Measurements from ENCODE around the gene CDHR3.

DNA sequence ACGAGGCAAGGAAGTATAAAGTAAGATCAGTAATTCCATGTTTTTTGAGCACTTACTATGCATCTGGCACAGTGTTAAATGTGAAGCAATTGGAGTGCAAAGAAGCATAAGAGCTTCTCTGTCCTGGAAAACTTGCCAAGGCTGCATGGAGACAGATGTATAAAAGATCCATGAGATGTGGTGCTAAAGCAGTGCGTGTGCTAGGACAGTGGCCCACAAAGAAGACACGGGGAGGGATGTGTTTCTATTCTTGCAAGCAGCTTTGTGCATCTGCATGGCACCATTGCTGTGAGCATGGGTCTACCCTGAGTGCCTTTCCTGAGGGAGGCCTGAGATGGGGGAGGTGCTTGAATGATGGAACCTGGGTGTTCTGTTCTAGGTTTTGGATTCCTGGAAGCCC is 5.1 kb upstream of the CDHR3 start:
- TF ChIP-seq CTCF (IDR thresholded peaks at IDR 0.05; ENCODE audit: extremely low read depth in 1 of 2, insufficient read depth in 1 of 2, low read depth in 1 of 2, low read length in 2 of 2) (no peak), POLR2A (IDR thresholded peaks at IDR 0.05; ENCODE audit: low read depth, low read length) (no peak)
- TF ChIP-seq, protein P1, sequence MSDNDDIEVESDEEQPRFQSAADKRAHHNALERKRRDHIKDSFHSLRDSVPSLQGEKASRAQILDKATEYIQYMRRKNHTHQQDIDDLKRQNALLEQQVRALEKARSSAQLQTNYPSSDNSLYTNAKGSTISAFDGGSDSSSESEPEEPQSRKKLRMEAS (IDR thresholded peaks at IDR 0.05; ENCODE audit: insufficient read depth, insufficient read length), result no peak

All from endothelial cell of umbilical vein (primary cell).